Epidermal melanocyte (primary cell): ENCODE results near the gene MTR.
A peak's percentile ranks its signal among the peaks of the same experiment; 100 is the strongest.

ENCODE experiments used
- DNase-seq: peaks from one replicate; pipeline ENCODE4 v3.0.0; 2011; ENCODE audit warnings: low spot score; ENCODE audit not compliant: insufficient read length

Gene MTR

GRCh38 chr1:236862615-236863211 lies 67.6 kb downstream of the MTR start:
- no peak for DNase-seq

DNA sequence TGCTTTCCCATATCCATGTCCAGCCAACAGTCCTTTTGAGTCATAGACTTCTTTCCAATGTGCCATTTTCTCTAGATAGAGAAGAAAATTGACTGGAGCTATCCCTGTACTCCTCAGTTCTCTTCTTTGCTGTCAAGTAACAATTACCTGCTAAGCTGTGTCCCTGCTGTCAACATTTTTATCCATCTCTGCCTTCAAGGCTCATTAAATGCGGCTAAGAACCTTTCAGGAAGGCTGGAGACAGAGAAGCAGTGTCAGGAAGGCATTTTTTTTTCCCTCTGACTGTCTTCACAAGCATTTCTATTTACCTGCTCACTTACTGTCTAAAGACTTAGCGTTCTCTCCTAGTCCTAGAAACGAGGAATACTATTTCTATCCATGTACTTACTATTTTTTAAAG lies 69.1 kb downstream of the MTR start:
- no peak for DNase-seq

DNA sequence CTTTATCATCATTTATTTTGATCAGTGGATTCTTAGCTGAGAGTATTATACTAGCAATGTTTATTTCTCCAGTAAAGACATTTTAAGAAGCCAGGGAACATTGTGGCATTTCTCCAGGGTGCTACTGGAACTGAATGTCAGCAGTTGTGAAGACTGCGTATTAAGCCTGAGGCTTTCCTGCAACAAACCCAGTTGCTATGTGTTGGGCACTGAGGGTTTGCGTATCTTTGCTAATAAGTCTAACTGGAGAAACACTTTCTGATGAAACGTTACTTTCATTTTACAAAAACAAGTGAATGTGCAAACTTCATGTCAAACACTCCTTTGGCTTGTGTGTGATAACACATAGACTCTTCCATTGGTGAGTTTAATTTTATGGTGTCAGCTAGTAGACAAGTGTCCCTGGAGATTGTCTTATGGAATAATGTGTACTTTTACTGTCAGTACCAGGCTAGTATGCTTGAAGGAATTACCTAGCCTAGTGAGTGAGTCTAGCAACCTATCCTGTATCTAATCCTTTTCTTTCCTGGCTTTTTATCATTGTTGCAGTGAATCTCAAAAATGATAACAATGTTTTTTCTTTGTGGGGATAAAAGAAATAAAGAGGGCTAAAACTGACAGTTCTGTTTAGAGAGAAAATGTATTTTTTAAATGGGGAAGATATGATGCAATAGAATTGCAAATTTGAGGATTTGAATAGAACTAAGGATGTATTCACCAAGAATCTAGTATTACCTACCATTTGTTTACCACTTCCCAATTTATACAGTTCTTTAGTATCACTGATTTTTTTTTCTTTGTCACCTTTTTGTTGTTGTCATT lies 70.1 kb downstream of the MTR start:
- DNase-seq = no peak

- no peak for DNase-seq
These were observed 70.7 kb downstream of the MTR start for GRCh38 chr1:236865818-236866155.

DNA sequence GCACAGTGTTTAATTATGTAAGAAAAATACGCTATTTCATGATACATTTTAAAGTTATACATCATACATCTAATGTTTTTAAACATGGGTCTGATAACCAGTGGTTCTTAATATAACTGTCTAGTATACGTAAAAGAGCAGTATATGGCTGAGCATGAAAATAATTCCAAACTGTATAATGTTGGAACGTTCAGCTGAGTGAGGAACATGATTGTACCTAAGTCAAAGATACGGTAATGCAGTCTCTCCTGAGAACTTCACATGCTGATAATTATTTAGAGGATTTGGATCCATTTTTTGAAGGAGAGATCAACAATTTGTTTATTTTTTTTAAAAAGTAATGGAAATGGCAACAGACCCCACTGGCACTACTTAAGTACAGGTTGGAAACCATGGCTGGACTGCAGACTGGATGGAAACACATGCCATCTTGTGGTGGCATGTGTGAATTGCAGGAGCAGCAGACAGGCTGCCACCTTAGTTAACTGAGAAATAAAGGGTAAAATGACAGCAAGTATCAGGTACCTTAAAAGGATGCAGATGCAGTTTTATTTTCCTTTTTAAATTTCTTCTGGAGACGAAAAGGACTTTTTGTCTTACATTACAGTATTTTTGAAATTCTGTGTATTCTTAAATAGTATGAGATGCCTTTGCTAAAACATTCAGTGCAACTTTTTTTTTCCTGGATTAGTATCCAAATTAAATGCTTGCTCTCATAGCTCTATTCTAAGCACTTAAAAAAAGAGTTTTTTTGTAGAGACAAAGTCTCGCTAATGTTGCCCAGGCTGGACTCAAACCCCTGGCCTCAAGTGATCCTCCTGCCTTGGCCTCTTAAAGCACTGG lies 73.8 kb downstream of the MTR start:
- peak; percentile 38 for DNase-seq

- no peak for DNase-seq
These were observed 74.8 kb downstream of the MTR start for GRCh38 chr1:236869911-236870310.

- DNase-seq = no peak
These were observed 75.6 kb downstream of the MTR start for GRCh38 chr1:236870721-236871120.

GRCh38 chr1:236872075-236872666 lies 77.1 kb downstream of the MTR start:
- no peak for DNase-seq

- no peak for DNase-seq
These were observed 80.9 kb downstream of the MTR start for GRCh38 chr1:236875975-236876374.

GRCh38 chr1:236877661-236878060 lies 82.6 kb downstream of the MTR start:
- DNase-seq = no peak

DNA sequence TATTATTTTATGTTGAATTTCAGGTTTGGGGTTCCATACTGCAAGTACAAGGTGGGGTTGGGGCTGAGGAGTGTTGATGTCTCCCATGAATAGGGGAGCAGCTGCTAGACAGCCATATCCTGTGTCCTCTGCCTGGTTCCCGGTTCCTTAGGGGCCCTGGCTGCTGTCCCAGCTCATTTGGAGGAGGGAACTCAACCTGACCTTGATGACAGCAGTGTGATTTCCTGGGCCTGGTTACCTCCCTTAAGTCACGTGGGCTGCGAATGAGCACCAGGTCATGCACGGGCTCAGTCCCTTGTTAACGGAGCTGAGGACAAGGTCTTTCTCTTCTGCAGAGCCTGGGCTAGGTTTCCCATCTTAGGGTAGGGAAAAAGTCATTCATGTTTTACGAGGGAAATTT lies 85.1 kb downstream of the MTR start:
- no peak for DNase-seq

- DNase-seq = no peak
These were observed 87.6 kb downstream of the MTR start for GRCh38 chr1:236882678-236883077.

DNA sequence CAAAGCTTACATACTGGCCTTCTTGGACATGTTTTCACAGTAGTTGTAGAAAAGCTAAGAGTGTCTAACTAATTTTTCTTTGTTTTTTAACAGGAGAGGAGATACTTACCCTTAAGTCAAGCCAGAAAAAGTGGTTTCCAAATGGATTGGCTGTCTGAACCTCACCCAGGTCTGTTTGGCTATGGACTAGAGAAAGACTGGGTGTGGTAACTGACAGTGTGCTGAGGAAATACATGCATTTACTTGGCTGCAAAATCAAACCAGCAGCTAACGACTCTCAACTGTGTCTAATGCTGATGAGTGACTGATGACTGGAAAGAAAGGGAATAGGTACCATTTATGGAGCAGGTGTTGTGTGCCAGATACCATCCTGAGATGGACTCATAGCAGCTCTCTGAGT lies 91.1 kb downstream of the MTR start:
- DNase-seq = no peak

DNA sequence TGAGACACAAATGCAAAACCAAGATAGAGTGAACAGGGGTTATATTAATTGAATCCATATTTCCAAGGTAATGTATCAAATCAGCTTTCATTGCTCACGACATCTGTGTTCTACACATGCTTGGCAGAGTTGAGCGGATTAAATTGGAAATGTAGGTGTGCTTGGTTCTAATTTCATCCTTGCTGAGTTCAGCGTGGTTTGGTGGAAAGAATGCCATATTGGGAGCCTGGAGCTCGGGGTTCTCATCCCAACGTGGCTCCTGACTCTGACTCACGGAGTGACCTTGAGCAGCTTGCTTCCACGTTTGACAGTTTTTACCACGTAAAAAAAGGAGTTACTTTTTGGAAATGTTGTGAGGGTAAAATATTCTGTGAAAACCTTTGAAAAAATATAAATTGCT lies 92.0 kb downstream of the MTR start:
- DNase-seq = no peak

DNA sequence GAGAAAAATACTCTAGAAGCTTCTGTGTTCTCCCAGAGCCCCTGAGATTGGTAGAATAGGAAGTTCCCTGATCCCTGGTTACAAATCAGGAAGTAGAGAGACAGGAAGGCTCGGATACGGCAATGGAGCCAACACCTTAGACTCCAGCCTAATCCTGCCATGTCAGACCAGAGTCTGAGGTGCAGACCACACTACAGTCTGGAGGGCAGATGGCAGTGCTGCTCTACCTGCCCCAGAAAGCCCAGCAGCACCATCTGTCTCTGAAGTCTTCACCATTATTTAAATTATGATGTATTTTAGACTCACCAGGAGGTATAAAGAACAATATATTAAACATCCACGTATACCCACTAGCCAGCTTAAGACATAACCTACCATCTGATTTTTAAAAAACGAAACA lies 93.0 kb downstream of the MTR start:
- no peak for DNase-seq

DNA sequence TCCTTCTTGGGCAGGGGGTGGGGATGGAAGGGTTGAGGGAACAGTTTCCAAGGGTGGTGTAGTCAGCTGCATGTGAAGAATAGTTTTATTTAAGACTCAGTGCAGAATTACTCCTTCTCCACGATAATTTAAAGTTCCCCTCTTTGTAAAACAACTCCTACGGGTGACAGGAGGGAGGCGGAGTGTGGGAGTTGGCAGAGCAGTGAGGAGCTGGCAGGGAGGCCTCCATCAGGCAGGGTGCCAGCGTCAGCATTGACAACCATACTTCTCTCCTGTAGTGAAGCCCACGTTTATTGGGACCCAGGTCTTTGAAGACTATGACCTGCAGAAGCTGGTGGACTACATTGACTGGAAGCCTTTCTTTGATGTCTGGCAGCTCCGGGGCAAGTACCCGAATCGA lies 93.8 kb downstream of the MTR start:
- DNase-seq = no peak

DNA sequence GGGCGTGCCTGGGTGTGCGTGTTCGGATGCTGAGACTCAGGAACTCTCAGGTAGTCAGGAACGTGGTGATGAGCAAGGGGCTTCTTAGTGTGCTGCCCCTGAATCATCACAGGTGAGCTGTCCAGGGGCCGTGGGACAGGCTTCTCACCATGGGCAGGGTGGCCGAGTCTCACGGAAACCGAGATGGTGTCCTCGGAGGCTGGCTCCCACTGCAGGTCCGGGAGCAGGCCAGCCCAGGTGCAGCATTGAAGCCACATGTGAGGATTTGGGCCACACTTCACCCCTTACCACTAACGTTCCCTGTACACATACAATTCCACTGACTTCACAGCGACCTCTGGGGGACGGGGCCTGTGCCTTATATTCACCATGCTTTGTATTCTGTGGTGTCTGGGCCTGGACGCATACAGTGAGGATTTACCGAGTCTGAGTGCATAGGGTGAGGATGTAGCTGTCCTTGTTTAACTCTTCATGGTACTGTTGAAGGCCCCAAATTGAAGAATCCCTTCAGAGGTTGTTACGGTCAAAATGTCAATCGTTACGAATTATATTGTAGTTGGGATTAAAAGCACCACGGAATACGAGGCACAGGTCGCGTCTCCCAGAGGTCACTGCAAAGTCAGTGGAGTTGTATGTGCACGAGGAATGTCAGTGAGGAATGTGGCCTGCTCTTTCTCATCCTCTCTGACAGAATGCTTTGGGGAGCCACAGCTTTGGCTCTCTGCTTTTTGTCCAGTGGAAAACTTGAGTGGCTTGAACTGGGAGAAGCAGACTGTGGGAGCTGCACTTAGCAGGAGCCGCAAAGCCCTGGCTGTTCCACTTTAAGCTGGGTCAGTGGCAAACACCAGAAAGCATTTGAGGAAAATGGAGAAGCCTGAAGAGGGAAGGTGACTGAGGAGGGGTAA lies 95.3 kb downstream of the MTR start:
- DNase-seq = no peak

DNA sequence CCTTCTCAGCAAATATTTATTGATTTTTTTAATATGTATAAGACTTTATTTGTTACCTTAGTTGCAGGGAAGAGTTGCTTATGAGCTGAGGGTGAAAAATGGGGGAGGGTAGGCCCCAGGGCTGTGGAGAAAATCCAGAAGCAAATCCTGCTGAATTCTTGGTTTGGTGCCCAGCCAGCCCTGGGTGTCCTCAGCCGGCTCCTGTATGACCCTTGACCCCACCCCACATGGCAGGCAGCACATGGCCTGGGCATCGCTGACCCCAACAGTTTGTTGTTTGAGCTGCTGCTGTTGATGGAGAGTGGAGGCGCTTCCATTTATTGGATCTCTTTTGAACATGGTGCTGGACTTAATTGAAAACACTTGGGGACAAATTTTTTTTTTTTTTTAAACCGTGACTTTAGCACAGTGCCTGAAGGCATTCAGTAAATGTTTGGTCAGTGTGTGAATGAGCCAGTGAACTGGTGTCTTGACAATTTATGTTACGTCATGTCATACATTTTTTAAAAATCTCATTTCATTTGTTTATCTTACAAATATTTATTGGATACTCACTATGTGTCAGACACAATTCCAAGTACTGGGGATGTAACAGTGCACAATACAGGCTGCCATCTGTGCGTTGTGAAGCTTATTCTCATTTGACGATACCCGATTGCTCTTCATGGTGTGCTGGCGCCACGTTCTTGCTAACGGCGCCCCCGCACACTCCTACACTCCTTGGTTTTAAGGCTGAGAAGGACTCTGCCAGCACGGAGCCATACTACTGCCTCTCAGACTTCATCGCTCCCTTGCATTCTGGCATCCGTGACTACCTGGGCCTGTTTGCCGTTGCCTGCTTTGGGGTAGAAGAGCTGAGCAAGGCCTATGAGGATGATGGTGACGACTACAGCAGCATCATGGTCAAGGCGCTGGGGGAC lies 98.8 kb downstream of the MTR start:
- peak; percentile 30 for DNase-seq

GRCh38 chr1:236895665-236896387 lies 100.7 kb downstream of the MTR start:
- DNase-seq = no peak
